ENCODE data around the gene FGFBP3. TPM values are rescaled to one million over a fixed set of nuclear protein-coding genes. Genes with fewer than 3 reads are reported as not detected.

FGFBP3 gene
- total RNA-seq, 4 donors from 2014 or later = 0.50 to 1.4 (median 1.2) TPM; not detected in 1

DNA sequence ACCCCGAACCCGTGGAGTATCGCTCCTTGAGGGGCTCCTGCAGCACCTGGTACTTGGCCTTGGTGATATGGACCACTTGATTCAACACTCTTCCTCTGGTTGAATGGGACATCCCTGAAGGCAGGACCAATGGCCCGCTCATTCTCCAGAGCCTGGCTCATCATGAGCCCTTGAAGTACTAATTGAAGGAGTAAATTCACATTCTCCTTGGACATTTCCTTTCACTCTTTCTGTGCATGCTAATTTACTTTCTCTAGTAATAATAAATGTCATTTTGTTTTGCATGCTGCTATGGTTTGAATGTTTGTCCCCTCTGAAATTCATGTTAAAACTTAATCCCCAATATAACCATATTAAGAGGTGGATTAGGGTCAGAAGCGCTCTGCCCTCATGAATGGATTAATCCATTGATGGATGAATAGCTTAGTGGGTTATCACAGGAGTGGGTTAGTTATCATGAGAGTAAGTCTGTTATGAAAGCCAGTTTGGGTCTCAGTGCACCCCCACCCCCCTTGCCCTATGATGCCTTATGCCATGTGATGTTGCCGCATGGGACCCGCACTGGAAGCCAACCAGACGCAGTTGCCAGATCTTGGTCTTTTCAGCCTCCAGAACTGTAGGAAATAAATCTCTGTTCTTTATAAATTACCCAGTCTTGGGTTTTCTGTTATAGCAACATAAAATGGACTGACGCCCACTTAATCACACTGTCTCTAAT lies 23.8 kb downstream of the FGFBP3 start:
- no peak overlapping the region for H3K4me3 ChIP-seq
- 92 to 100% methylated on average over 2 to 9 of the region's 9 CpGs for WGBS, 2 donors (ENCODE audit: low coverage in 1 of 2)
- H3K4me1 ChIP-seq = peaks cover 4 to 37% (median 9%) of the 10 kb centered on the region in 3 donors
- no peak for ATAC-seq
- H3K36me3 ChIP-seq = no peaks in the 10 kb centered on the region
- H3K9me3 ChIP-seq = no peaks in the 10 kb centered on the region
- TF ChIP-seq POLR2A (IDR thresholded peaks at IDR 0.05) (no peak), POLR2AphosphoS5 (IDR thresholded peaks at IDR 0.05) (no peak), EP300 (IDR thresholded peaks at IDR 0.05) (no peak)
- TF ChIP-seq, protein P1, sequence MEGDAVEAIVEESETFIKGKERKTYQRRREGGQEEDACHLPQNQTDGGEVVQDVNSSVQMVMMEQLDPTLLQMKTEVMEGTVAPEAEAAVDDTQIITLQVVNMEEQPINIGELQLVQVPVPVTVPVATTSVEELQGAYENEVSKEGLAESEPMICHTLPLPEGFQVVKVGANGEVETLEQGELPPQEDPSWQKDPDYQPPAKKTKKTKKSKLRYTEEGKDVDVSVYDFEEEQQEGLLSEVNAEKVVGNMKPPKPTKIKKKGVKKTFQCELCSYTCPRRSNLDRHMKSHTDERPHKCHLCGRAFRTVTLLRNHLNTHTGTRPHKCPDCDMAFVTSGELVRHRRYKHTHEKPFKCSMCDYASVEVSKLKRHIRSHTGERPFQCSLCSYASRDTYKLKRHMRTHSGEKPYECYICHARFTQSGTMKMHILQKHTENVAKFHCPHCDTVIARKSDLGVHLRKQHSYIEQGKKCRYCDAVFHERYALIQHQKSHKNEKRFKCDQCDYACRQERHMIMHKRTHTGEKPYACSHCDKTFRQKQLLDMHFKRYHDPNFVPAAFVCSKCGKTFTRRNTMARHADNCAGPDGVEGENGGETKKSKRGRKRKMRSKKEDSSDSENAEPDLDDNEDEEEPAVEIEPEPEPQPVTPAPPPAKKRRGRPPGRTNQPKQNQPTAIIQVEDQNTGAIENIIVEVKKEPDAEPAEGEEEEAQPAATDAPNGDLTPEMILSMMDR (IDR thresholded peaks at IDR 0.05) = no peak
- no peaks in the 10 kb centered on the region for H3K27me3 ChIP-seq
- no peak overlapping the region for H3K27ac ChIP-seq

DNA sequence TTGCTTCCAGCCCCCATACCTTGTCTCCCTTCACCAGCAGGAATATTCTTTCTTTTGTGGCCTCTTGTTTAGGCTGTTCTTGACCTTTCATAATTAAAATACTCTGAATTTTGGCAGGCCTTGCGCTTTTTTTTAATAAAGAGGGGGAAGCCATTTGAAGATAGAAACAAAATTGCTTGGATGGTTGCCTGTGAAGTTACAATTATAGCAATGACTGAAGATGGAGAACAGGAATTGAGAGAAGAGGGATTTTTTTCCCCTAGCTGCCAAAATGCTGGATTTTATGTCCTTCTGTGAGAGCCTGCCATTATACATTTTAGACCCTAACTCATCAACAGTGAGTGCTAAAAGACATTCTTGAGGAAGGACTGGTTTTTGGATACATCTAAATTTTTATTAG lies 24.8 kb downstream of the FGFBP3 start:
- H3K27ac ChIP-seq = peak overlapping the region in 3 of 4 donors; percentile 33 to 49 (median 39)

DNA sequence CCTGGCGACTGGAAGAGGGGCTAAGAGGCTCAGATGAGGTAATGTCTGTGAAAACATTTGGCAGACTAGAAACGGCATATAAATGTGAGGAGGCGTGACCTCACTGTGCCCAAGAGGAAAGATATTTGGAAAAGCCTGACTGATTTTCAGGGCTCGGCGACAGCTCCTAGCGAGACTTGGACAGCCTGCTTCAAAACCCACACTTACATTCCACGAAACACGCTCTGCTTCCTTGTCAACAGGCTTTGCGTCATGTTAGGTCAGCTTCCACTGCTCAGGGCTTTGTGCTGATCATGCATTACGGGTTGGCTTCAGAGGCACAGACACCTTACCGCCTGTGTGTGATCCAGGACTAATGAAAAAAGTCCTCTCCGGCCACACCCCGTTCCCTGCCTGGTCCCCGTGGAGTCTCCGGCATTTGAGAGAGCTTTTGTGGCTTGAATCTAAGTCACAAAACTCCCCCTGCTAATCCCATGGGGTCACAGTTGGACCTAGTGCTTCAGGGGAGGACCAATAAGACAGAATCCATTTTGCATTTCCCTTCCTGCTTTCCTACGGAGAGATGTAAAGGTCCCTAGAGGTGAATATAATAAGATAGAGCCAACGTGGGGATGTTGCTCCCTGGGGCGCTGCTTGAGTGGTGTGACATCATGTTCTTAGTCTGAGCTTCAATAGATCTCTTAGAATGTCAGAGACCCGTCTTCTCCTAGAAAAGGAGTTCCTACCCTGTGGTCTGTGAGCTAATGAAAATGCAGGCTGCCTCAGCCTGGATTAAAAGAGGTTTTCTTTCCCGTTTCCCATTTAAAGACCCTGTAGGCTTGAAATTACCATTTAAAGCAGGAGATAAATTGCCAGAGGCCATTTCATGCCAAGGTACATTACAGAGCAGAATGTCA lies 25.5 kb downstream of the FGFBP3 start:
- H3K36me3 ChIP-seq = no peaks in the 10 kb centered on the region
- ATAC-seq = peak; percentile 55
- no peaks in the 10 kb centered on the region for H3K27me3 ChIP-seq
- H3K9me3 ChIP-seq = no peaks in the 10 kb centered on the region
- peak overlapping the region in 3 of 4 donors; percentile 33 to 49 (median 39) for H3K27ac ChIP-seq
- no peak overlapping the region for H3K4me3 ChIP-seq
- peaks cover 4 to 37% (median 9%) of the 10 kb centered on the region in 3 donors for H3K4me1 ChIP-seq
- 21 to 55% methylated on average over 10 to 12 of the region's 20 CpGs for WGBS, 2 donors (ENCODE audit: low coverage in 1 of 2)
- TF ChIP-seq POLR2A (IDR thresholded peaks at IDR 0.05) = no peak
- TF ChIP-seq POLR2AphosphoS5 (IDR thresholded peaks at IDR 0.05) = peak; percentile 9

More for the DNA sequence above, 24.8 kb downstream of the FGFBP3 start:
- 25% methylated on average over 1 of the region's 1 CpG; no CpG with 5 or more reads in 1 of the 2 donors for WGBS, 2 donors (ENCODE audit: low coverage in 1 of 2)
- Histone ChIP-seq H3K36me3 (no peaks in the 10 kb centered on the region), H3K4me1 (peaks cover 4 to 37% (median 9%) of the 10 kb centered on the region in 3 donors), H3K9me3 (no peaks in the 10 kb centered on the region), H3K27me3 (no peaks in the 10 kb centered on the region), H3K4me3 (no peak overlapping the region)
- TF ChIP-seq POLR2AphosphoS5 (IDR thresholded peaks at IDR 0.05) (no peak), POLR2A (IDR thresholded peaks at IDR 0.05) (no peak), EP300 (IDR thresholded peaks at IDR 0.05) (no peak)
- TF ChIP-seq, protein P1 (IDR thresholded peaks at IDR 0.05) = no peak
- no peak for ATAC-seq

DNA sequence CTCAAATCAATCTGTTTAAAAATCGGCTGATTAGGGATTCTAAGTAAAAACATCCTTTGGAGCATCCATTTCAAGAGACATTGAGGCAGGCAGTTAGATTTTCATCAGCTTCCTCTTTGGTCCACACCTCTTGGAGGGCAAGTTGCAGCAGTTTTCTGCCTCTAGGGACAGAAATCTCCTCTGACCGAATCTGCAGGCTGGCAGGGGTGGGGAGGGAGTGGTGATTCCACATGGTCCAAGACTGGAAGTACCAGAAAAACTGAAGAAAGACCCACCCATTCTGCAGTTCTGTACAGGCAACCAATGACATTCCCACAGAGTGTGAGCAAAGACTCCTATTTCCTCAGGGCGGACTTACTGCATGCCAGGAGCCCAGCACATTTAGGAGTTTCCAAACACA lies 29.0 kb downstream of the FGFBP3 start:
- H3K27me3 ChIP-seq = no peaks in the 10 kb centered on the region
- no peak for TF ChIP-seq POLR2AphosphoS5 (IDR thresholded peaks at IDR 0.05)
- TF ChIP-seq POLR2A (IDR thresholded peaks at IDR 0.05) = no peak
- TF ChIP-seq EP300 (IDR thresholded peaks at IDR 0.05) = no peak
- TF ChIP-seq, protein P1 (IDR thresholded peaks at IDR 0.05) = no peak
- peak; percentile 55 for ATAC-seq
- peaks cover 0 to 23% (median 9%) of the 10 kb centered on the region in 3 donors for H3K4me1 ChIP-seq
- 26 to 37% methylated on average over 2 of the region's 3 CpGs for whole genome bisulfite sequencing, 2 donors (ENCODE audit: low coverage in 1 of 2)
- no peaks in the 10 kb centered on the region for H3K9me3 ChIP-seq
- H3K36me3 ChIP-seq = no peaks in the 10 kb centered on the region
- H3K4me3 ChIP-seq = no peak overlapping the region
- H3K27ac ChIP-seq = no peak overlapping the region

DNA sequence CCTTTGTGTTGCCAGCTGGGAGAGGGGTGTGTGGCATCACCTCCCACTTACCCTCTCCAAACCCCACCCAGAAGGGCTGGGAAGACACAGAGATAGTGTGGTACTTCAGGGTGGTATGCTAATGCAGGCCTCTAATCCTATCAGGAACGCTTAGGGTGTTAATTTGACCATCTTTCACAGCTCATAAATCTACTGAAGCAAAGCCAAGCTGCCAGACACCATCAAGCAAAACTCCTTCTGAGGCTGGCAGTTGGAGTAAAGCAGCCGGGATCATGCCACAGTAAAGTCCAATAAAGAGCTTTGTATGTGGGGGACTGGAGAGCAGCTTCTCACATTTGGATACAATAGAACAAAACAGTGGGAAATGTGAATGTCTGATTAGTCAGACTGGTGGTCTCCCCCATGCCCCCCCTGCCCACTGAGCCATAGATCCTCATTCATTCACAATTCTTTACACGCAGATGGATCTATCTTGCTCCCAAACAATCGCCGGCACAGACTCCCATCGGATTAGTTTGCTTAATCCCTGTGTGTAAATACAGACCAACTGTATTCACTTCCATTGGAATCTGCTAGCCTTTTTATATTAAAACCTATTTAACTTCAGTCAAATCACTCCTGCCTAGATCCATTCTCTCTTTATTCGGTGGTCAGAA lies 29.6 kb downstream of the FGFBP3 start:
- no peak overlapping the region for H3K27ac ChIP-seq

More for the DNA sequence above, 29.6 kb downstream of the FGFBP3 start:
- no peak for ATAC-seq
- Histone ChIP-seq H3K4me3 (no peak overlapping the region), H3K9me3 (no peaks in the 10 kb centered on the region), H3K4me1 (peaks cover 0 to 16% (median 7%) of the 10 kb centered on the region in 3 donors), H3K27me3 (no peaks in the 10 kb centered on the region), H3K36me3 (no peaks in the 10 kb centered on the region)
- 25 to 39% methylated on average over 6 to 7 of the region's 7 CpGs for WGBS, 2 donors (ENCODE audit: low coverage in 1 of 2)
- TF ChIP-seq, protein P1 (IDR thresholded peaks at IDR 0.05) = no peak
- no peak for TF ChIP-seq POLR2AphosphoS5 (IDR thresholded peaks at IDR 0.05)
- no peak for TF ChIP-seq EP300 (IDR thresholded peaks at IDR 0.05)
- TF ChIP-seq POLR2A (IDR thresholded peaks at IDR 0.05) = no peak
